Measurements from ENCODE around the gene GCNT2. TPM values are rescaled to one million over a fixed set of nuclear protein-coding genes. Genes with fewer than 3 reads are reported as not detected.

The GCNT2 gene
- total and polyA plus RNA-seq, 2 of the 8 experiments (the other 6 are each of a cell fraction or from before 2014, with no cell fraction given), result 19.3 to 52.5 TPM

DNA sequence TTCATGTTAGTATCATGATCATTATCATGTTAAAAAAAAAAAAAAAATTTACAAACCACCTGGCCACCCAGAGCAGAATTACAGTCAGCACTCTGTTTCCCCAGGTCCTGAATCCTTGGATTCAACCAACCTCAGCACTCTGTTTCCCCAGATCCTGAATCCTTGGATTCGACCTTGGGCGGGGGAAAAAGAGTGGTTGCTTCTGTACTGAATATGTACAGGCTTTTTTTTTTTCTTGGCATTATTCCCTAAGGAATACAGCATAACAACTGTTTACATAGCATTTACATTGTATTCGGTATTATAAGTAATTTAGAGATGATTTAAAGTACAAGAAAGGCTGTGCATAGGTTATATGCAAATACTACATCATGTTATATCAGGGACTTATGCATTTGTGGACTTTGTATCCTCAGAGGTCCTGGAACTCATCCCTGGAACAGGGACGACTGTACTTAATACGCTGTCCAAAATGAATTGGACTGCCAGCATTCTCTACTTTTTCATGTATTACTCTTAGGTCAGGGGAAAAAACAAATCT lies 31.2 kb downstream of the GCNT2 start:
- H3K27ac ChIP-seq (ENCODE audit: low read depth, low read length), result no peak overlapping the region
- H3K4ac ChIP-seq (replicated peaks; ENCODE audit: insufficient read length, low read depth, low read length), result no peak overlapping the region
- H3K4me3 ChIP-seq (ENCODE audit: extremely low read depth in 1 of 4, insufficient read depth in 2 of 4, low read depth in 3 of 4, low read length in 4 of 4), result no peak overlapping the region
- no peak overlapping the region for H3K14ac ChIP-seq (ENCODE audit: insufficient read length)
- DNase-seq (ENCODE audit: low read depth in 1 of 2, low spot score in 2 of 2), result no peak
- 77% methylated on average over 5 of the region's 5 CpGs; no CpG with 5 or more reads in 1 of the 2 experiments for WGBS, 2 experiments (ENCODE audit: extremely low coverage in 1 of 2, insufficient coverage in 1 of 2, insufficient read length in 1 of 2, insufficient replicate concordance in 2 of 2, low coverage in 1 of 2, low lambda C conversion rate in 2 of 2, missing lambda C conversion rate in 1 of 2)
- H3K23me2 ChIP-seq (ENCODE audit: low read depth, low read length), result peaks cover 6% of the 10 kb centered on the region; the same call in 1 of the 2 replicates
- no peaks in the 10 kb centered on the region for H3K27me3 ChIP-seq (replicated peaks in 1 of 4; ENCODE audit: control insufficient read depth in 3 of 4, extremely low read depth in 1 of 4, insufficient read depth in 3 of 4, low read length in 3 of 4)
- no peak overlapping the region for H3K18ac ChIP-seq (ENCODE audit: extremely low read depth, low read length)
- no peak overlapping the region for H3K56ac ChIP-seq (replicated peaks; ENCODE audit: insufficient read length, low read depth, low read length)
- H2AK5ac ChIP-seq (ENCODE audit: low read depth, low read length), result no peak overlapping the region
- H4K5ac ChIP-seq (ENCODE audit: insufficient read length, low read depth, low read length), result no peak overlapping the region
- H4K91ac ChIP-seq (replicated peaks; ENCODE audit: insufficient read length, low read length), result no peak overlapping the region
- no peak overlapping the region for H3K4me2 ChIP-seq (ENCODE audit: insufficient read depth in 1 of 2, low read depth in 2 of 2, low read length in 2 of 2)
- H2BK12ac ChIP-seq (ENCODE audit: low read depth, low read length), result no peak overlapping the region
- H3K23ac ChIP-seq (ENCODE audit: insufficient read length), result no peak overlapping the region
- H2BK5ac ChIP-seq (ENCODE audit: low read depth, low read length), result no peak overlapping the region
- no peaks in the 10 kb centered on the region for H3K9me3 ChIP-seq (ENCODE audit: insufficient read depth in 2 of 2, low read depth in 1 of 2, low read length in 1 of 2)
- ChIA-PET POLR2A (ENCODE audit: partially characterized antibody) (interaction anchor here (10.2 kb wide), 1 partner anchor 21 kb away, joined by 154 read pairs; no protein-coding TSS in a partner anchor), CTCF (ENCODE audit: partially characterized antibody) (interaction anchor here (1.9 kb wide), 1 partner anchor 11 kb away, joined by 9 read pairs; no protein-coding TSS in a partner anchor)
- no peak overlapping the region for H2BK20ac ChIP-seq (ENCODE audit: low read length)
- no peak for FAIRE-seq
- H3K4me1 ChIP-seq (replicated peaks in 1 of 4; ENCODE audit: control insufficient read depth in 3 of 4, insufficient read depth in 4 of 4, low read length in 3 of 4), result peaks cover 2 to 7% (median 5%) of the 10 kb centered on the region in 4 experiments; a peak in 6 of 7 replicates
- no peaks in the 10 kb centered on the region for H4K20me1 ChIP-seq (replicated peaks in 1 of 2; ENCODE audit: control insufficient read depth in 1 of 2, insufficient read depth in 2 of 2, low read length in 2 of 2)
- no peak overlapping the region for H3K9ac ChIP-seq (replicated peaks in 1 of 4; ENCODE audit: extremely low read depth in 1 of 4, low read depth in 3 of 4, low read length in 3 of 4)
- no peak overlapping the region for H2AFZ ChIP-seq (ENCODE audit: low read length)
- peaks cover 9 to 14% of the 10 kb centered on the region in 2 experiments; a peak in 3 of 4 replicates for H3K79me2 ChIP-seq (ENCODE audit: control insufficient read depth in 1 of 2, insufficient read depth in 2 of 2, low read length in 2 of 2)
- H2BK120ac ChIP-seq (replicated peaks; ENCODE audit: low read depth, low read length), result no peak overlapping the region
- H2BK15ac ChIP-seq (ENCODE audit: low read length), result no peak overlapping the region
- H3K79me1 ChIP-seq (ENCODE audit: low read depth, low read length), result no peaks in the 10 kb centered on the region
- H4K8ac ChIP-seq (ENCODE audit: extremely low read depth, insufficient read depth, low read length), result no peak overlapping the region
- no peaks in the 10 kb centered on the region for H3K36me3 ChIP-seq (ENCODE audit: control insufficient read depth in 2 of 4, insufficient read depth in 4 of 4, low read length in 3 of 4)
- TF ChIP-seq SRF (IDR thresholded peaks at IDR 0.05; ENCODE audit: low read depth, low read length), result no peak
- TF ChIP-seq HDAC2 (IDR thresholded peaks at IDR 0.05; ENCODE audit: borderline replicate concordance in 1 of 2, low read depth in 2 of 2, low read length in 2 of 2), result no peak
- TF ChIP-seq SUZ12 (IDR thresholded peaks at IDR 0.05; ENCODE audit: low read length), result no peak
- no peak for TF ChIP-seq MAFK (IDR thresholded peaks at IDR 0.05; ENCODE audit: low read depth, low read length)
- TF ChIP-seq CBX8 (IDR thresholded peaks at IDR 0.05; ENCODE audit: borderline replicate concordance, low read depth, low read length), result no peak
- no peak for TF ChIP-seq E2F6 (IDR thresholded peaks at IDR 0.05)
- no peak for TF ChIP-seq RNF2 (IDR thresholded peaks at IDR 0.05; ENCODE audit: borderline replicate concordance, low read depth, low read length, missing control alignments, poor library complexity, severe bottlenecking)
- no peak for TF ChIP-seq EGR1 (IDR thresholded peaks at IDR 0.05; ENCODE audit: borderline replicate concordance, low read depth, low read length)
- TF ChIP-seq SP2 (IDR thresholded peaks at IDR 0.05; ENCODE audit: low read length), result no peak
- no peak for TF ChIP-seq TCF12 (IDR thresholded peaks at IDR 0.05; ENCODE audit: low read depth, low read length)
- no peak for TF ChIP-seq RAD21 (IDR thresholded peaks at IDR 0.05 in 1 of 2, conservative IDR thresholded peaks at IDR 0.05 in 1 of 2; ENCODE audit: low read depth in 2 of 2, low read length in 2 of 2)
